ENCODE data around the gene RXRA.

Gene RXRA

GRCh38 chr9:134350416-134350994 is 24.2 kb downstream of the RXRA start:
- TF ChIP-seq CTCF (conservative IDR thresholded peaks at IDR 0.05; ENCODE audit: low read length) = no peak
- no peak overlapping the region for H3K4me3 ChIP-seq (ENCODE audit: low read length)
- DNase-seq (ENCODE audit: low read depth) = no peak

GRCh38 chr9:134351606-134352176 is 25.4 kb downstream of the RXRA start:
- H3K4me3 ChIP-seq (ENCODE audit: low read length) = no peak overlapping the region
- no peak for DNase-seq (ENCODE audit: low read depth)
- TF ChIP-seq CTCF (conservative IDR thresholded peaks at IDR 0.05; ENCODE audit: low read length) = no peak

- no peak for TF ChIP-seq CTCF (conservative IDR thresholded peaks at IDR 0.05; ENCODE audit: low read length)
- no peak overlapping the region for H3K4me3 ChIP-seq (ENCODE audit: low read length)
- DNase-seq (ENCODE audit: low read depth) = no peak
These were observed 26.1 kb downstream of the RXRA start for GRCh38 chr9:134352247-134352933.

- TF ChIP-seq CTCF (conservative IDR thresholded peaks at IDR 0.05; ENCODE audit: low read length) = no peak
- no peak overlapping the region for H3K4me3 ChIP-seq (ENCODE audit: low read length)
- no peak for DNase-seq (ENCODE audit: low read depth)
These were observed 27.3 kb downstream of the RXRA start for GRCh38 chr9:134353539-134353938.

GRCh38 chr9:134355158-134355557 is 28.9 kb downstream of the RXRA start:
- TF ChIP-seq CTCF (conservative IDR thresholded peaks at IDR 0.05; ENCODE audit: low read length) = no peak
- H3K4me3 ChIP-seq (ENCODE audit: low read length) = no peak overlapping the region
- DNase-seq (ENCODE audit: low read depth) = no peak

GRCh38 chr9:134355561-134356279 is 29.5 kb downstream of the RXRA start:
- DNase-seq (ENCODE audit: low read depth) = no peak
- TF ChIP-seq CTCF (conservative IDR thresholded peaks at IDR 0.05; ENCODE audit: low read length) = no peak
- H3K4me3 ChIP-seq (ENCODE audit: low read length) = no peak overlapping the region
